Measurements from ENCODE around the gene MYO16.

- TF ChIP-seq CTCF (IDR thresholded peaks at IDR 0.05) (no peak), POLR2A (IDR thresholded peaks at IDR 0.05) (no peak)
Observed at GRCh38 chr13:109088624-109088917, 459.2 kb downstream of the MYO16 start.

Measured in breast epithelium (tissue), 3 donors.